ENCODE data around the gene HEBP2.

Gene HEBP2

DNA sequence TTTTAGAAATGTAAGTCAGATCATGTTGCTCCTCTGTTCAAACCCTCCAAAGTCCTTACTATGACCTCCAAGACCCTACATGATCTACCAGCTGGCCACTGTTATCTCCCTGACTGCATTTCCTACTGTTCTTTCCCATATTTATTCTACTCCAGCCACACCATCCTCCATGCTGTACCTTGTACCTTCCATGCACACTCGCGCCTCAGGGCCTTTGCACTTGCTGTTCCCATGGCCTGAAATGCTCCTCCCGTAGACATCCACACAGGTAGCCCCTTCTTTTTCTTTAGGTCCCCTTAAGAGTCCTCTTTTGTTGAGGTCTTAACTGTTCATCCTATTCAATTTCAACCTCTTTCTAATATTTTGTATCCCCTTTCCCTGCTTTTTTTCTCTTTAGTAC lies 47.0 kb downstream of the HEBP2 start:
- TF ChIP-seq, protein P1, sequence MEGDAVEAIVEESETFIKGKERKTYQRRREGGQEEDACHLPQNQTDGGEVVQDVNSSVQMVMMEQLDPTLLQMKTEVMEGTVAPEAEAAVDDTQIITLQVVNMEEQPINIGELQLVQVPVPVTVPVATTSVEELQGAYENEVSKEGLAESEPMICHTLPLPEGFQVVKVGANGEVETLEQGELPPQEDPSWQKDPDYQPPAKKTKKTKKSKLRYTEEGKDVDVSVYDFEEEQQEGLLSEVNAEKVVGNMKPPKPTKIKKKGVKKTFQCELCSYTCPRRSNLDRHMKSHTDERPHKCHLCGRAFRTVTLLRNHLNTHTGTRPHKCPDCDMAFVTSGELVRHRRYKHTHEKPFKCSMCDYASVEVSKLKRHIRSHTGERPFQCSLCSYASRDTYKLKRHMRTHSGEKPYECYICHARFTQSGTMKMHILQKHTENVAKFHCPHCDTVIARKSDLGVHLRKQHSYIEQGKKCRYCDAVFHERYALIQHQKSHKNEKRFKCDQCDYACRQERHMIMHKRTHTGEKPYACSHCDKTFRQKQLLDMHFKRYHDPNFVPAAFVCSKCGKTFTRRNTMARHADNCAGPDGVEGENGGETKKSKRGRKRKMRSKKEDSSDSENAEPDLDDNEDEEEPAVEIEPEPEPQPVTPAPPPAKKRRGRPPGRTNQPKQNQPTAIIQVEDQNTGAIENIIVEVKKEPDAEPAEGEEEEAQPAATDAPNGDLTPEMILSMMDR (IDR thresholded peaks at IDR 0.05; ENCODE audit: low read depth, low read length, missing control alignments), result no peak
- DNase-seq (ENCODE audit: low read depth), result no peak
- no peak overlapping the region for H3K4me3 ChIP-seq (ENCODE audit: low read depth, low read length)

DNA sequence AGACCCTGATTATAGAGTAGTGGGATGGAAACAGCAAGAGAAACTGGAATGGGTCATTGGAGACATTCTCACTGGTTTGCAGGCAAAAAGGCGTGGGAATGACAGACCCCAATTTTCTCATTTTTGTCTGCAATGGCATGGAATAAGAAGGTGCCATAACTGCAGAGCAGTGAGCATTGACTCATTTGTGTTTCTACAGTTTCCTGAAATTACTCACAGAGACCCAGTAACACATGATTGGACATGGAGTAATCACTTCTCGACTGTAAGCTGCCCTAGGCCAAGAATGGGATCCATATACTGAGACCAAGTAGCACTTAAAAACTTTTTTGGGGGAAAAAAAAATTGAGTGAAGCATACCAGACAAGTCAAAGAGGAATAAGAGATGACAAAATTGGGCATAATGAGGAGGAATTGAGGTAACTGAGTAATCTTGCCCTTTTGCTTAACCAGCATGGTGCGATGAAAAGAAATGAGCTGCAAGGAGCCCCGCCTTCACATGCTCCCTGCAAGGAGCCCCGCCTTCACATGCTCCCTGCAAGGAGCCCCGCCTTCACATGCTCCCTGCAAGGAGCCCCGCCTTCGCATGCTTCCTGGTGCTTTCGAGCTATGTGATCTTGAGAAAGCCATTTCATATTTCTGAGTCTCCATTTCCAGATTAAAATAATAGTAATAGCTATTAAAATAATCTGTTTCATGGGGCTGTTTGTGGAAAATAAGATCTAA lies 51.1 kb downstream of the HEBP2 start:
- H3K4me3 ChIP-seq (ENCODE audit: low read depth, low read length), result no peak overlapping the region
- TF ChIP-seq, protein P1 (IDR thresholded peaks at IDR 0.05; ENCODE audit: low read depth, low read length, missing control alignments), result no peak
- DNase-seq (ENCODE audit: low read depth), result peak; percentile 19

DNA sequence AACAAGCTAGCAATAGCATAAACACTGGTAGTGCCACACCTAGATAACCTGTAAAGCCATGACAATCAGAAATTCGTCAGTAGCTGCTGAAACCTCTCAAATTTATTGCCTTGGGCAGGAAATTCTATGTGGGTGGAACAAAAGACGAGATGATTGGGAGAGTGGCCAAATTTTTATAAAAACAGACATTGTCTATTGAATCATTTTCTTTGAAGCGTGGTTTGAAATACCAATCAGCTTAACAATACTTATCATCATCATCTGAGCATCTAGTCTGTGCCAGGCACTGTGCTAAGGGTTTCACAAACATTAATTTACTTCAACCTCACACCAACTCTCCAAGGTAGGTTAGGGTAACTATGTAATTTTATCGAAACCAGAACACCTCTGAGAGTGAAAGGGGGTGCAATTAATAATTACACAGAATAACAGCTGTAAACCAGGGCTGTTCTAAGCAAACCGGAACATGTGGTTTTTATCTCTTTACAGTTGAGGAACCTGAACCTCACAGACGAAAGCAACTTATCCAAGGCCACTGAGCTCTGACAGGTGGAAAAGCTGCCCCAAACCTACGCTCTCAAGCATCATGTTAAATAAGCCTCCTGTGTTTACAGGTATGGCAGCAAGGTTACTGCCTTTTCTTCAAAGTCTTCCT lies 51.9 kb downstream of the HEBP2 start:
- DNase-seq (ENCODE audit: low read depth), result peak; percentile 30
- TF ChIP-seq, protein P1 (IDR thresholded peaks at IDR 0.05; ENCODE audit: low read depth, low read length, missing control alignments), result no peak
- H3K4me3 ChIP-seq (ENCODE audit: low read depth, low read length), result no peak overlapping the region

DNA sequence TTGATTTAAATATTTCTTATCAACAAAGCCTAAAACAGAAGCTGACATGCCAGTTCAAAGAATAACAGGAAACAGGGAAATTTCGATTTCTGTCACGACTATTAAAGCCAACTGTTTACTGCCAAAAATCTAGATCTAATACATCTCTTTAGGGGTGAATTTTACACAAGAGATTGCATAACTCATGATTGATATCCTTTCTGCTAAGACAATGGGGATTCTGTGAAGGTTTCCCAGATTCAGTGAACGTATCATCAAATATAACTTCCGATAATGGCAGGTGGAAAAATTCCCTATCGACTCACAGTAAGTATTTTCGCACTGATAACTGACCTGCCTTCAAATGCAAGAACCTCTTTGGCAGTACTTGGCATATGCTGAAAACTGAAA lies 52.4 kb downstream of the HEBP2 start:
- TF ChIP-seq, protein P1 (IDR thresholded peaks at IDR 0.05; ENCODE audit: low read depth, low read length, missing control alignments), result no peak
- no peak overlapping the region for H3K4me3 ChIP-seq (ENCODE audit: low read depth, low read length)
- no peak for DNase-seq (ENCODE audit: low read depth)

DNA sequence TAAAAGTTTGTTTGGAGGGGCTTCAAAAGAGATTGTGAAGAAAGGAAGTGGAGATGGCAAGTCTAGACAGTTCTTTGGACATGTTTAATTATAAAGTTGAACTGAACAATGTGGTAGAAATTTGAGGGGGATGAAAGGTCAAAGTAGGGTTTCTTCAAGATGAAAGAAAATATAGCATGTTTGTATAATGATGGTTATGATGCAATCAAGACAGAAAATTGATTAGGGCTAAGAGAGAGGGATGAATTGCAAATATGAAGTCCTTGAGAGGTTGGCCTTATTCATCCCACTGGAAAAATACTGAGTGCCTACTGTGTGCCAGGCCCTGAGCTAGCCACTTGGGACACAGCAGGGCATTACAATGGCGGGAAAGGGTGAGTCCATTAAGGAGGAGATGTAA lies 57.6 kb downstream of the HEBP2 start:
- TF ChIP-seq, protein P1 (IDR thresholded peaks at IDR 0.05; ENCODE audit: low read depth, low read length, missing control alignments), result no peak
- no peak overlapping the region for H3K4me3 ChIP-seq (ENCODE audit: low read depth, low read length)
- no peak for DNase-seq (ENCODE audit: low read depth)

DNA sequence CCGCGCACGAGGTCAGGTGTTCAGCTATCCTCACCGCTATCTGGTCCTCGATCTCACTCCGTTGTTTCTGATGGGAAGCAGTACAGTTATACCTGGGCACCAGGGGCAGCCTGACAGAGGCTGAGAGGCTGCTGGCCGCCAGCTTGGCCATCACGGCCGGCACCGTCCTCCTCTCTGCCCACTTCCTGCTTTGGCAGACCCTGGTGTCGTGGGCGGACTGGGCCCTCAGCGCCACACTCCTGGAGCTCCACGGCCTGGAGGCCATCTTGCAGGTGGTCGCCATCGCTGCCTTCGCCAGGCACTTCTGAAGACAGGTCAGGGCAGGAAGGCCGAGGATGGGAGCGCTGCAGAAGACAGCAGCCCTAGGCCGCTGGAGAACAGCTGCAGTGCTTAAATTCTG lies 60.1 kb downstream of the HEBP2 start:
- TF ChIP-seq, protein P1 (IDR thresholded peaks at IDR 0.05; ENCODE audit: low read depth, low read length, missing control alignments), result no peak
- DNase-seq (ENCODE audit: low read depth), result no peak
- H3K4me3 ChIP-seq (ENCODE audit: low read depth, low read length), result no peak overlapping the region
